Skeletal muscle satellite cell (primary cell): ENCODE results near the gene NR4A3. TPM values are rescaled to one million over a fixed set of nuclear protein-coding genes. Genes with fewer than 3 reads are reported as not detected.
"Not testable (repeated sequence)": the region's sequence is repeated elsewhere in the genome, so short reads cannot be mapped to it uniquely, and the experiment has no call there.

Experiments used
- H3K27me3 ChIP-seq: 2 replicates; pipeline ENCODE4 v1.7.0; 2013; ENCODE audit warnings: low read length; ENCODE audit not compliant: control insufficient read depth, insufficient read depth
- H3K36me3 ChIP-seq: 2 replicates; pipeline ENCODE4 v1.7.0; 2013; ENCODE audit warnings: mild to moderate bottlenecking, control low read depth, low read length; ENCODE audit not compliant: insufficient read depth
- H3K4me1 ChIP-seq: 2 replicates; pipeline ENCODE4 v1.7.0; 2013; ENCODE audit warnings: low read length; ENCODE audit not compliant: control insufficient read depth, insufficient read depth
- H3K4me2 ChIP-seq: 2 replicates; pipeline ENCODE4 v1.7.0; 2013; ENCODE audit warnings: mild to moderate bottlenecking, low read length
- H3K4me3 ChIP-seq: 2 replicates; pipeline ENCODE4 v1.7.0; 2013; ENCODE audit warnings: low read length
- H3K9ac ChIP-seq: 2 replicates; pipeline ENCODE4 v1.7.0; 2013; ENCODE audit warnings: mild to moderate bottlenecking, low read depth, low read length, moderate library complexity
- H3K9me3 ChIP-seq: replicated peaks from 2 replicates; pipeline ENCODE4 v1.7.0; 2013; ENCODE audit warnings: mild to moderate bottlenecking, control low read depth, low read length
- total RNA-seq: library from RNA; depleted of rRNA; stranded (reverse); fragments of >200 nt; gene quantifications from 2 replicates; pipeline ENCODE4 v1.2.3, GENCODE V29; 2012; rRNA removed

The NR4A3 gene
- under 0.01 TPM in 1 of 2 replicates, not detected in the other for total RNA-seq

- peaks cover 22% of the 10 kb centered on the region for H3K27me3 ChIP-seq
- peak within 1 kb of the TSS; percentile 98 for H3K4me2 ChIP-seq
- H3K36me3 ChIP-seq, result no peaks in the 10 kb centered on the region
- peak within 1 kb of the TSS; percentile 94 for H3K9ac ChIP-seq
- no peaks in the 10 kb centered on the region for H3K9me3 ChIP-seq
- H3K4me1 ChIP-seq, result peaks cover 23% of the 10 kb centered on the region
- H3K4me3 ChIP-seq, result peak within 1 kb of the TSS; percentile 83
These were observed at the start of gene NR4A3 for GRCh38 chr9:99821396-99822108. TSS of gene NR4A3 (plus strand) at chr9:99821885. CDS start at chr9:99828043, 6,158 bp downstream.

- no peak overlapping the region for H3K9ac ChIP-seq
- no peak overlapping the region for H3K4me2 ChIP-seq
- H3K4me1 ChIP-seq, result peaks cover 2% of the 10 kb centered on the region
- H3K9me3 ChIP-seq, result no peaks in the 10 kb centered on the region
- H3K36me3 ChIP-seq, result no peaks in the 10 kb centered on the region
- H3K4me3 ChIP-seq, result no peak overlapping the region
- H3K27me3 ChIP-seq, result no peaks in the 10 kb centered on the region
These were observed 48.1 kb upstream of the NR4A3 start for GRCh38 chr9:99773468-99774138.

- Histone ChIP-seq H3K36me3 (no peaks in the 10 kb centered on the region), H3K4me2 (no peak overlapping the region), H3K9ac (no peak overlapping the region)
These were observed 43.4 kb upstream of the NR4A3 start for GRCh38 chr9:99778308-99778707.

DNA sequence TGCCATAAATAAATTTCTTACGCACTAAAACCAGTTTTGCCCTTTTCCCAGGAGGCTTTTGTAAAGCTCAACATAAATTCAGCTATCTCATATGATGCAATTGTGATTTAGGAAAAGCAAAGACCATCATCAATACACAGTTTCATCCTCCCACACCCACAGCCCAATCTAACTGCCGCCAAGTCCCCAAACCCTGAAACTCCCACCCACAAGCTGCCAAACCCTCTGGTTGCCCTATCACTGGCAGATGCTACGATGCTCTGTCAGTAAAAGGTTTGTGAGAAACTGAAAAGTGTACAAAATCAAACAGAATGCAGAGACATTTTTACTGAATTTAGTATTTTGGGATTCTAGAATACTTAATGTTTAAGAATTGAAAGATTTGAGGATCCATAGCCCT is 42.8 kb upstream of the NR4A3 start:
- Histone ChIP-seq H3K36me3 (no peaks in the 10 kb centered on the region), H3K4me3 (no peak overlapping the region), H3K4me1 (peaks cover 2% of the 10 kb centered on the region), H3K27me3 (no peaks in the 10 kb centered on the region), H3K9ac (no peak overlapping the region), H3K4me2 (no peak overlapping the region), H3K9me3 (no peaks in the 10 kb centered on the region)

More at GRCh38 chr9:99778308-99778707, 43.4 kb upstream of the NR4A3 start:
- H3K27me3 ChIP-seq, result no peaks in the 10 kb centered on the region
- no peak overlapping the region for H3K4me3 ChIP-seq
- H3K4me1 ChIP-seq, result peaks cover 2% of the 10 kb centered on the region
- no peaks in the 10 kb centered on the region for H3K9me3 ChIP-seq

DNA sequence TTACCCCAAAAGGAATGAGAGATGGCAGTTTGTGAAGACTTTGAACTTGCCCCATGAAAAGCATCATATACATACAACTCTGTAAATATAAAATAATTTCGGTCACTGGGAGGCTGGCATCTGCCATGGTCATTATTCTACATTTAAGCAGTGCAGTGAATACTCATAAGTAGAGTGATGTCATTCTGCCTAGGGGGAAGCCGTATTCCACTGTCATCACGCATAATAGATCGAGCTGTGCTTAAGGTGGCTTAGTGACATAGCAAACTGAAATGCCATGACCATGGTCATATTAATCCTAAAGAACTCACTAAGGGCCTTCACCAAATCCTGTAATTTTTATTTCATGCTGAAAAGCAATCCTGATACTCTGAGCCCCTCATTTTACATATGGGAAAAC is 42.4 kb upstream of the NR4A3 start:
- Histone ChIP-seq H3K9me3 (no peaks in the 10 kb centered on the region), H3K4me3 (no peak overlapping the region), H3K4me1 (peaks cover 2% of the 10 kb centered on the region), H3K27me3 (no peaks in the 10 kb centered on the region), H3K4me2 (no peak overlapping the region), H3K9ac (no peak overlapping the region), H3K36me3 (no peaks in the 10 kb centered on the region)

- H3K4me2 ChIP-seq, result not testable (repeated sequence)
These were observed 39.3 kb upstream of the NR4A3 start for GRCh38 chr9:99782349-99782748.

GRCh38 chr9:99782962-99783718 is 38.5 kb upstream of the NR4A3 start:
- no peaks in the 10 kb centered on the region for H3K27me3 ChIP-seq
- H3K4me3 ChIP-seq, result no peak overlapping the region
- peaks cover under 1% of the 10 kb centered on the region for H3K4me1 ChIP-seq
- no peak overlapping the region for H3K4me2 ChIP-seq
- no peaks in the 10 kb centered on the region for H3K9me3 ChIP-seq
- no peaks in the 10 kb centered on the region for H3K36me3 ChIP-seq
- H3K9ac ChIP-seq, result no peak overlapping the region

More at GRCh38 chr9:99782349-99782748, 39.3 kb upstream of the NR4A3 start:
- not testable (repeated sequence) for H3K36me3 ChIP-seq, H3K4me3 ChIP-seq, H3K27me3 ChIP-seq, H3K9ac ChIP-seq, H3K4me1 ChIP-seq, H3K9me3 ChIP-seq

- H3K27me3 ChIP-seq, result no peaks in the 10 kb centered on the region
- no peaks in the 10 kb centered on the region for H3K36me3 ChIP-seq
- H3K4me2 ChIP-seq, result no peak overlapping the region
- no peaks in the 10 kb centered on the region for H3K4me1 ChIP-seq
- H3K4me3 ChIP-seq, result no peak overlapping the region
- no peak overlapping the region for H3K9ac ChIP-seq
- no peaks in the 10 kb centered on the region for H3K9me3 ChIP-seq
These were observed 37.9 kb upstream of the NR4A3 start for GRCh38 chr9:99783799-99784198.

GRCh38 chr9:99785010-99785590 is 36.6 kb upstream of the NR4A3 start:
- Histone ChIP-seq H3K4me3 (no peak overlapping the region), H3K36me3 (no peaks in the 10 kb centered on the region), H3K27me3 (no peaks in the 10 kb centered on the region), H3K9ac (no peak overlapping the region), H3K4me2 (no peak overlapping the region), H3K9me3 (no peaks in the 10 kb centered on the region), H3K4me1 (no peaks in the 10 kb centered on the region)

- Histone ChIP-seq H3K4me1 (no peaks in the 10 kb centered on the region), H3K4me3 (no peak overlapping the region), H3K4me2 (no peak overlapping the region), H3K9me3 (no peaks in the 10 kb centered on the region), H3K9ac (no peak overlapping the region), H3K27me3 (no peaks in the 10 kb centered on the region), H3K36me3 (no peaks in the 10 kb centered on the region)
These were observed 34.1 kb upstream of the NR4A3 start for GRCh38 chr9:99787556-99787955.

DNA sequence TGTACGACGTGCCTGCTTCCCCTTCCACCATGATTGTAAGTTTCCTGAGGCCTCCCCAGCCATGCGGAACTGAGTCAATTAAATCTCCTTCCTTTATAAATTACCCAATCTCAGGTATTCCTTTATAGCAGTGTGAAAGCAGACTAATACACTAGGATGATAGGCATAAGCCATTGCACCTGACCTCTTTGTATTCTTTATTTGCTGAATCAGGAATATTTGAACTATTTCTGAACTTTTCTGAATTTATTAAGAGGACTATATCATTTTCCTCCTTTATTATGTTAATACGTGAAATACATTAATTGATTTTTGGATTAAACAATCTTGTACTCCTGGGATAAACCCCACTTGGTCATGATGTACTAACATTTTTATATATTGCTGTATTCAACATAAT is 28.2 kb upstream of the NR4A3 start:
- Histone ChIP-seq H3K4me1 (no peaks in the 10 kb centered on the region), H3K4me2 (no peak overlapping the region), H3K9ac (no peak overlapping the region), H3K4me3 (no peak overlapping the region), H3K9me3 (no peaks in the 10 kb centered on the region), H3K27me3 (no peaks in the 10 kb centered on the region), H3K36me3 (no peaks in the 10 kb centered on the region)
